Spleen (tissue), 7 donors: ENCODE measurements around the gene TLX2.

Experiments
- POLR2A ChIP-seq, 3 donors: fragments of 450-650 bp; IDR thresholded peaks; one replicate each; pipeline ENCODE4 v1.5.1; 2017; ENCODE audit warnings: antibody characterized with exemption in 3 of 3, mild to moderate bottlenecking in 1 of 3
- POLR2AphosphoS5 ChIP-seq, 3 donors: sonication (generic); formaldehyde crosslinking; IDR thresholded peaks; one replicate each; pipeline ENCODE4 v1.5.1; 2017; ENCODE audit warnings: antibody characterized with exemption in 3 of 3
- TF ChIP-seq, protein P1 (sequence below), 11 experiments: fragments of 200-600 bp in 7 of 11; fragments of 450-650 bp in 4 of 11; sonication (generic) in 4 of 11; IDR thresholded peaks in 8 of 11; conservative IDR thresholded peaks in 3 of 11; 1 replicate in 7 of 11; 2 replicates in 4 of 11; pipeline versions ENCODE4 v1.4.0 to v1.8.0; 2016 to 2021; ENCODE audit warnings: antibody characterized with exemption in 11 of 11, inconsistent platforms in 4 of 11, mild to moderate bottlenecking in 1 of 11
- donor health status: DM: no; HTN: no; CAD: no; lungs with moderate emphysema.
- donor health status: DM: no; HTN: no; CAD: no.
- donor health status: DM: no; HTN: no; CAD: no.

DNA sequence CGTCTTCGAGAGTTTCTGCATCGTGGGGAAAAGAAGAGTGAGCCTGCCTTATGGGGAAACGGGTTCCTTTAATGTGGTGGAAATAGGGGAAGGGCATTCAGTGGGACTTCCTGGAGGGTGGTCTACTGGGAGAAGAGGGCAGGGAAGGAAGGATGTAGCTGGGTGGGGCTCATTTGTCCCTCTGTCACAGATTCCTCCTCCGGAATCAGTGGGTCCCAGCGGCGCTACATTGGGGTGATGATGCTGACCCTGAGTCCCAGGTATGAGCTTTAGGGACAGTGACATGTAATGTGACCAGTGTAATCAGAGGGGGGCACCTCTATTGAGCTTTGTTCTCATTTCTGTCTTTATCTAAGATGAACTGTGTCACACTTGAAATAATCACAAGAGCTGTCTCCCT, 17.4 kb downstream of the TLX2 start:
- TF ChIP-seq, protein P1, sequence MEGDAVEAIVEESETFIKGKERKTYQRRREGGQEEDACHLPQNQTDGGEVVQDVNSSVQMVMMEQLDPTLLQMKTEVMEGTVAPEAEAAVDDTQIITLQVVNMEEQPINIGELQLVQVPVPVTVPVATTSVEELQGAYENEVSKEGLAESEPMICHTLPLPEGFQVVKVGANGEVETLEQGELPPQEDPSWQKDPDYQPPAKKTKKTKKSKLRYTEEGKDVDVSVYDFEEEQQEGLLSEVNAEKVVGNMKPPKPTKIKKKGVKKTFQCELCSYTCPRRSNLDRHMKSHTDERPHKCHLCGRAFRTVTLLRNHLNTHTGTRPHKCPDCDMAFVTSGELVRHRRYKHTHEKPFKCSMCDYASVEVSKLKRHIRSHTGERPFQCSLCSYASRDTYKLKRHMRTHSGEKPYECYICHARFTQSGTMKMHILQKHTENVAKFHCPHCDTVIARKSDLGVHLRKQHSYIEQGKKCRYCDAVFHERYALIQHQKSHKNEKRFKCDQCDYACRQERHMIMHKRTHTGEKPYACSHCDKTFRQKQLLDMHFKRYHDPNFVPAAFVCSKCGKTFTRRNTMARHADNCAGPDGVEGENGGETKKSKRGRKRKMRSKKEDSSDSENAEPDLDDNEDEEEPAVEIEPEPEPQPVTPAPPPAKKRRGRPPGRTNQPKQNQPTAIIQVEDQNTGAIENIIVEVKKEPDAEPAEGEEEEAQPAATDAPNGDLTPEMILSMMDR (IDR thresholded peaks at IDR 0.05 in 8 of 11, conservative IDR thresholded peaks at IDR 0.05 in 3 of 11): no peak
- no peak for TF ChIP-seq POLR2A (IDR thresholded peaks at IDR 0.05)
- TF ChIP-seq POLR2AphosphoS5 (IDR thresholded peaks at IDR 0.05): no peak
